SK-N-MC (cell line): ENCODE data around the gene ADAMTS7.

Experiments used
- EZH2 ChIP-seq: fragments of 200-600 bp; sonication (generic); IDR thresholded peaks from one replicate; pipeline ENCODE4 v1.6.1; 2017; ENCODE audit warnings: antibody characterized with exemption
- POLR2AphosphoS5 ChIP-seq: IDR thresholded peaks from 2 replicates; pipeline ENCODE4 v1.6.1; 2012; ENCODE audit warnings: mild to moderate bottlenecking, low read depth, low read length, borderline replicate concordance

DNA sequence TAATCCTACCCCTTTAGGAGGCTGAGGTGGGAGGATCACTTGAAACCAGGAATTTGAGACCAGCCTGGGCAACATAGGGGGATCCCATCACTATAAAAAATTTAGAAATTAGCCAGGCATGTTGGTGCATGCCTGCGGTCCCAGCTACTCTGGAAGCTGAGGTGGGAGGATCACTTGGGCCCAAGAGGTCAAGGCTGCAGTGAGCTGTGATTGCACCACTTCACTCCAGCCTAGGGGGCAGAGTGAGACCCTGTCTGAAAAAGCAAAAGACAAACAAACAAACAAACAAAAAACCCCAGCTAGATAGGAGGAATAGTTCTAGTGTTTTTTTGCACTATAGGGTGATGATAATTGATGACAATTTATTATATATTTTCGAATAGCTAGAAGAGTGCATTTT is 99.6 kb downstream of the ADAMTS7 start:
- TF ChIP-seq EZH2 (no peak), POLR2AphosphoS5 (no peak)
